ENCODE results near the gene SEPSECS. TPM values are rescaled to one million over a fixed set of nuclear protein-coding genes. Genes with fewer than 3 reads are reported as not detected.

SEPSECS gene
- total and polyA plus RNA-seq, 2 of the 8 experiments (the other 6 are each of a cell fraction or from before 2014, with no cell fraction given): 1.9 to 4.1 TPM

DNA sequence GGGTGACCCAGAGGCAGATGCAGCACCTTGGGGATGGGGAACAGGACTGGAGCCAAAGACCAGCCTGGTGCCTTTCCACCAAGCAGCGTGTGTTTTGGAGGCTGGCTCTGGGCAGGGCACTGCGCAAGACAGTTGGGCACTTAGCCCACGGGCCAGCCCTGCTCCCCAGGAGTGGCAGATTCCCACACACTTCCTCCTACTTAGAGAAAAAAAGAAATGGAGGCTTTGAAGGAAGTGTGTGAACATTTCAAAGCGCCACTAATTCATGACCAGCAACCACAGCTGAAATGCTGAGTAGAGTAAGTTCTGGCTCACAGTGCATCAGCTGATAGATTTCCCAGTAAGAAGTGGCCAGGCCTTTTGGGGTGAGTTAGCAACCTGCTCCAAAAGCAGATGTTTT is 74.6 kb downstream of the SEPSECS start:
- Histone ChIP-seq H3K23ac (ENCODE audit: insufficient read length) (no peak overlapping the region), H4K5ac (ENCODE audit: insufficient read length, low read depth, low read length) (no peak overlapping the region), H3K9me3 (ENCODE audit: insufficient read depth in 2 of 2, low read depth in 1 of 2, low read length in 1 of 2) (no peaks in the 10 kb centered on the region), H4K91ac (replicated peaks; ENCODE audit: insufficient read length, low read length) (no peak overlapping the region), H3K27me3 (replicated peaks in 1 of 4; ENCODE audit: control insufficient read depth in 3 of 4, extremely low read depth in 1 of 4, insufficient read depth in 3 of 4, low read length in 3 of 4) (peaks cover 0 to 3% (median 1%) of the 10 kb centered on the region in 4 experiments; a peak in 2 of 7 replicates), H3K79me2 (ENCODE audit: control insufficient read depth in 1 of 2, insufficient read depth in 2 of 2, low read length in 2 of 2) (no peaks in the 10 kb centered on the region), H2AK5ac (ENCODE audit: low read depth, low read length) (no peak overlapping the region), H2BK15ac (ENCODE audit: low read length) (0 out of 2 replicates have a peak overlapping the region, but pooled peaks have one; percentile 40), H3K18ac (ENCODE audit: extremely low read depth, low read length) (no peak overlapping the region), H3K4me2 (ENCODE audit: insufficient read depth in 1 of 2, low read depth in 2 of 2, low read length in 2 of 2) (no peak overlapping the region), H3K9ac (replicated peaks in 1 of 4; ENCODE audit: extremely low read depth in 1 of 4, low read depth in 3 of 4, low read length in 3 of 4) (no peak overlapping the region), H4K20me1 (replicated peaks in 1 of 2; ENCODE audit: control insufficient read depth in 1 of 2, insufficient read depth in 2 of 2, low read length in 2 of 2) (no peaks in the 10 kb centered on the region), H3K23me2 (ENCODE audit: low read depth, low read length) (no peaks in the 10 kb centered on the region), H3K79me1 (ENCODE audit: low read depth, low read length) (no peaks in the 10 kb centered on the region), H2BK12ac (ENCODE audit: low read depth, low read length) (no peak overlapping the region), H2AFZ (ENCODE audit: low read length) (no peak overlapping the region), H3K4ac (replicated peaks; ENCODE audit: insufficient read length, low read depth, low read length) (no peak overlapping the region), H3K56ac (replicated peaks; ENCODE audit: insufficient read length, low read depth, low read length) (no peak overlapping the region), H3K14ac (ENCODE audit: insufficient read length) (no peak overlapping the region), H3K4me3 (ENCODE audit: extremely low read depth in 1 of 4, insufficient read depth in 2 of 4, low read depth in 3 of 4, low read length in 4 of 4) (no peak overlapping the region), H3K36me3 (ENCODE audit: control insufficient read depth in 2 of 4, insufficient read depth in 4 of 4, low read length in 3 of 4) (no peaks in the 10 kb centered on the region), H4K8ac (ENCODE audit: extremely low read depth, insufficient read depth, low read length) (no peak overlapping the region), H3K4me1 (replicated peaks in 1 of 4; ENCODE audit: control insufficient read depth in 3 of 4, insufficient read depth in 4 of 4, low read length in 3 of 4) (peaks cover 0 to 6% (median 0%) of the 10 kb centered on the region in 4 experiments; a peak in 2 of 7 replicates), H2BK120ac (replicated peaks; ENCODE audit: low read depth, low read length) (no peak overlapping the region), H2BK5ac (ENCODE audit: low read depth, low read length) (no peak overlapping the region), H2BK20ac (ENCODE audit: low read length) (no peak overlapping the region), H3K27ac (ENCODE audit: low read depth, low read length) (no peak overlapping the region)
- 83% methylated on average over 4 of the region's 4 CpGs; no CpG with 5 or more reads in 1 of the 2 experiments for WGBS, 2 experiments (ENCODE audit: extremely low coverage in 1 of 2, insufficient coverage in 1 of 2, insufficient read length in 1 of 2, insufficient replicate concordance in 2 of 2, low coverage in 1 of 2, low lambda C conversion rate in 2 of 2, missing lambda C conversion rate in 1 of 2)
- CTCF ChIA-PET (ENCODE audit: partially characterized antibody): no interaction called here
- TF ChIP-seq CREB1 (IDR thresholded peaks at IDR 0.05): no peak
- TF ChIP-seq TAF1 (IDR thresholded peaks at IDR 0.05; ENCODE audit: low read depth, low read length): no peak
- TF ChIP-seq, protein P1, sequence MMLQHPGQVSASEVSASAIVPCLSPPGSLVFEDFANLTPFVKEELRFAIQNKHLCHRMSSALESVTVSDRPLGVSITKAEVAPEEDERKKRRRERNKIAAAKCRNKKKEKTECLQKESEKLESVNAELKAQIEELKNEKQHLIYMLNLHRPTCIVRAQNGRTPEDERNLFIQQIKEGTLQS (IDR thresholded peaks at IDR 0.05; ENCODE audit: insufficient read depth, low read depth, low read length): no peak
- no peak for TF ChIP-seq KDM1A (IDR thresholded peaks at IDR 0.05; ENCODE audit: borderline replicate concordance, low read length)
- no peak for TF ChIP-seq CTBP2 (IDR thresholded peaks at IDR 0.05; ENCODE audit: borderline replicate concordance, insufficient read depth, insufficient read length, low read length)
- no peak for TF ChIP-seq EGR1 (IDR thresholded peaks at IDR 0.05; ENCODE audit: borderline replicate concordance, low read depth, low read length)
- DNase-seq (ENCODE audit: low read depth in 1 of 2, low spot score in 2 of 2) (no peak), FAIRE-seq (no peak)
- POLR2A ChIA-PET (ENCODE audit: partially characterized antibody): no interaction called here

All from H1 (cell line).